ENCODE measurements around the gene TBC1D24.

GRCh38 chr16:2466667-2467527 lies 8.0 kb upstream of the TBC1D24 start:
- no peak for TF ChIP-seq POLR2AphosphoS5 (IDR thresholded peaks at IDR 0.05)
- no peak for TF ChIP-seq POLR2A (IDR thresholded peaks at IDR 0.05)
- TF ChIP-seq CTCF (IDR thresholded peaks at IDR 0.05), result no peak

All from stomach (tissue), 4 donors.